GM19239 (cell line): ENCODE measurements around the gene SBK2.
A peak's percentile ranks its signal among the peaks of the same experiment; 100 is the strongest.
"Not testable (repeated sequence)": the region's sequence is repeated elsewhere in the genome, so short reads cannot be mapped to it uniquely, and the experiment has no call there.

Source experiments
- DNase-seq: peaks from one replicate; pipeline ENCODE4 v3.0.0; 2011; ENCODE audit warnings: low spot score; ENCODE audit not compliant: insufficient read length
- FAIRE-seq: peaks from 2 replicates; lab custom pipeline; 2011; peaks lifted over from hg19 to GRCh38; lab: Jason Lieb, UNC

Gene SBK2

GRCh38 chr19:55537741-55538111, 793 bp upstream of the SBK2 start:
- FAIRE-seq: no peak
- DNase-seq: no peak

GRCh38 chr19:55536366-55536765, 567 bp downstream of the SBK2 start:
- FAIRE-seq (no peak), DNase-seq (no peak)

- no peak for FAIRE-seq
- no peak for DNase-seq
Measured at GRCh38 chr19:55535965-55536350, 975 bp downstream of the SBK2 start.

GRCh38 chr19:55535173-55535964, 1.6 kb downstream of the SBK2 start:
- DNase-seq: no peak
- no peak for FAIRE-seq

GRCh38 chr19:55534280-55534679, 2.7 kb downstream of the SBK2 start:
- FAIRE-seq, DNase-seq: not testable (repeated sequence)

- DNase-seq (no peak), FAIRE-seq (no peak)
Measured at GRCh38 chr19:55530996-55531395, 5.9 kb downstream of the SBK2 start.

- FAIRE-seq (no peak), DNase-seq (no peak)
Measured at GRCh38 chr19:55529636-55530234, 7.2 kb downstream of the SBK2 start.

GRCh38 chr19:55528030-55528803, 8.7 kb downstream of the SBK2 start:
- DNase-seq (no peak), FAIRE-seq (no peak)

- no peak for FAIRE-seq
Measured at GRCh38 chr19:55527197-55528029, 9.5 kb downstream of the SBK2 start.

GRCh38 chr19:55526216-55527196, 10.4 kb downstream of the SBK2 start:
- DNase-seq: no peak
- no peak for FAIRE-seq

More at GRCh38 chr19:55527197-55528029, 9.5 kb downstream of the SBK2 start:
- DNase-seq: no peak

- DNase-seq (no peak), FAIRE-seq (no peak)
Measured at GRCh38 chr19:55525289-55526101, 11.4 kb downstream of the SBK2 start.

GRCh38 chr19:55520691-55521292, 16.1 kb downstream of the SBK2 start:
- DNase-seq (no peak), FAIRE-seq (no peak)

GRCh38 chr19:55519451-55520311, 17.3 kb downstream of the SBK2 start:
- no peak for FAIRE-seq
- DNase-seq: no peak

- peak; percentile 92 for FAIRE-seq
- peak; percentile 99 for DNase-seq
Measured at GRCh38 chr19:55516878-55517620, 19.9 kb downstream of the SBK2 start.

- DNase-seq (no peak), FAIRE-seq (no peak)
Measured at GRCh38 chr19:55508120-55508519, 28.8 kb downstream of the SBK2 start.

GRCh38 chr19:55504981-55505380, 32.0 kb downstream of the SBK2 start:
- DNase-seq (no peak), FAIRE-seq (no peak)
